Umbilical cord (tissue), 2 donors: ENCODE measurements around the gene IQGAP2. TPM values are rescaled to one million over a fixed set of nuclear protein-coding genes. Genes with fewer than 3 reads are reported as not detected.

Experiments used
- DNase-seq: peaks from one replicate; pipeline ENCODE4 v3.0.0-alpha.2; 2015; ENCODE audit warnings: low spot score
- total RNA-seq: library from RNA; depleted of rRNA; stranded (reverse); fragments of >200 nt; gene quantifications from one replicate; pipeline ENCODE4 v1.2.3, GENCODE V29; 2014; ENCODE audit warnings: low replicate concordance; ENCODE audit not compliant: insufficient read depth

IQGAP2 gene
- total RNA-seq, 1 donor from 2014 or later, result 32.3 TPM

- no peak for DNase-seq
Observed at GRCh38 chr5:76710991-76711390, 307.9 kb downstream of the IQGAP2 start.

- no peak for DNase-seq
Observed at GRCh38 chr5:76714751-76715485, 311.8 kb downstream of the IQGAP2 start.

- DNase-seq, result no peak
Observed at GRCh38 chr5:76715486-76715735, 312.3 kb downstream of the IQGAP2 start.

GRCh38 chr5:76715736-76716455, 312.8 kb downstream of the IQGAP2 start, which contains the start of gene F2R:
Gene F2R, plus strand, starts transcription at chr5:76716126. Its CDS starts 182 bp downstream, at chr5:76716308.
- DNase-seq, result peak; percentile 43

DNA sequence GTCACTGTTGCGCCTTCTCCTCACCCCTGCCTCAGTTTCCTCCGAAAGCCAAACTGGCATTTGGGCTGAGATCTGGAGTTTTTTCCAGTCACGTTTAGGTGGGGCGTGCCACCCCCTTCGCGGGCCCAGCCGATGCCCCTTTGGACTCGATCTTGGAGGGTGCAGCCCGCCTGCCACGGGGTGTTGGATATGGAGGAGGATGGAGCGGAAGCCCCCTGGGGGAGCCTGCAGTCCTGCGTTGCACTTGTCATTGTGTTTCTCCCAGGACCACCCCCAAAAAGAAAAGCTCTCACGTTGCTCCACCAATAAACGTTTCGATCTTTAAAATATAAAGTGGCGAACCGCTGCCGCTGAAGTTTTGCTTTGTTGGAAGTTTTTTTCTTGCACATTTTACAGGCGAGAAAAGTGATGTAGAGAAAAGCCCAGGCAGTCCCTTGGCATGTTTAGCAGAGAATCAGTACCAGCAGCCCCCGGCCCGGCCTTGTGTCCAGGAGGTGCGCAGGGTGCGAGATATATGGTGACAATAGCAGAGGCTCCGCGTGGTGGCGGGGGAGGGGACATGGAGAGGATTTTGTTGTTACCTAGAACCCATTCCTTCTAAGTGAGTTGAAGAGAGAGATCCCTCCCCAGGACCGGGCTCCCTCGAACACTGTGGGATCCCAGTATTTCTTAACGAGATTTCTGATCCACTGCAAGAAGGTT, 313.5 kb downstream of the IQGAP2 start:
- no peak for DNase-seq

DNA sequence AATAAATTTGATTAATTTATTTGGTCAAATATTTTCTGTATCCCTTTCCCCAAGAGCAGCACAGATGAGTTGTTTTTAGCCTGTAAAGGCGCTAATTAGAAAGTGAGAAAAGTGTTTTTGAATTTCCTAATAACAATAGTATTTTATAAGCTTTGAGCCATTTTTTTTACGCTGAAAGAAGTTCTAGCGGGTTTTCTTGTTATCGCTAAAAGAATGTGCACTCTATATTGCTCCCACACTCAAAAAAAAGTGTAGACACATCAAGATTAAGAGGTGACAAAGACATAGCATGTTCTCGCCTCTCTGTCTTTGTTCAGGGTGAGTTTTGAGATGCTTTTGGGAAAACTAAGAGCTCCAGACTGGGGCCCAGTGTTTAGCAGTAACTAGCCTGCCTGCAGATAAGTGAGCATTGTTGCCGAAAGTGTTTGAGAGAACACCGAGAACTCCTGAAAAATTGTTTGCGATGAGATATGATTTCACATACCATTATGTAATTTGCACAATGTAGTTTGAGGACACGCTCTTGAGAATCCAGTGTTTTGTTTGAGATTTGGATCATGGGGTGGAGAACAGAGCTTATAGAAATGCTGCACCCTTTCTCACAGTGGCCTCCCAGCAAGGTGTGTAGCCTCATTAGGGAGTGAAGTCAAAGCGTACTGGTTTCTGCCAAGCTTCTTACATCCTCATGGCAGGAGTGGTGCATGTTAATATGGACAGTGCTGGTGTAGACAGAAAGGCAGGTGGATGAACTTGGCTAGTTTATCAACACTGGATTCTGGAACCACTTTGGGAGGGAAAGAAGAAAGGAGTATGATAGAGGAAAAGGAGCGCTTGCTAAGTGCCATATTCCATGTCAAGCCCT, 314.4 kb downstream of the IQGAP2 start:
- no peak for DNase-seq

DNA sequence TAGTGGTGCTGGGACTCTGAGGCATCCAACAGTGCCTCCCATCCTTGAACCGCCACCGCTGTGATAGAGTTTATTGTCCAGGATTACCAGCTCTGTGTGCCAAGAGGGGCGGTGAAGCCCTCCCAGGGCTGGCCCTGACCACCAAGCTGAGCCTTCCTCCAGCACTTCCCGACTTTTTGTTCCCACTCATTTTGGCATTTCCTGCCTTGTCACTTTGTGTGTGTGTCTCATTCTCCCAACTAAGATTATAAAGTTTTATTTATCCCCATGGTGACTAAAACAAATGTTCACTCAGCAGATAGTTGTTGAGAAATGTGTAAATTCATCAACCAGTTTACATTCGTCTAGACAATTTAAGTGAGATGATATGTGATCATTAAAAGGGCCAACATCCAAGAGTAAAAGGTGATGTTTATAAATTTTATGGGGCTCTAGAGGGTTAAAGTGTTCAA, 315.3 kb downstream of the IQGAP2 start:
- DNase-seq, result no peak

DNA sequence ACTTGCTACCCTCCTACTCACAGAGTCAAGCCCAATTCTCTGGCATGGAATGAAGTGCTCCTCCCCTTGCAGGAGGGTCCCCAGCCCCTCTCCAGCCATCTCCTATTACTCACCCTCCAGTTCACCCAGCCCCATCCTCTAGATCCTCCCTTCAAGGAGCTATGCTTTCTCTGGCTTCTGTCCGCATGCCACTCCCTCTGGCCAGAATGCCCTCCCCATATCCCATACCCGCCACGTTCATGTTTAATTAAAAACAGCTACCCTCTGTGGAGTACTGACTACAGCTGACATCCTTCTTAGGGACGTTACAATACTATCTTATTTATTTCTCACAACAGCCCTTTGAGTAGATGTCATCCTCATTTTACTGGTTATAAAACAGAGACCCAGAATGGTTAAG, 315.8 kb downstream of the IQGAP2 start:
- DNase-seq, result no peak

DNA sequence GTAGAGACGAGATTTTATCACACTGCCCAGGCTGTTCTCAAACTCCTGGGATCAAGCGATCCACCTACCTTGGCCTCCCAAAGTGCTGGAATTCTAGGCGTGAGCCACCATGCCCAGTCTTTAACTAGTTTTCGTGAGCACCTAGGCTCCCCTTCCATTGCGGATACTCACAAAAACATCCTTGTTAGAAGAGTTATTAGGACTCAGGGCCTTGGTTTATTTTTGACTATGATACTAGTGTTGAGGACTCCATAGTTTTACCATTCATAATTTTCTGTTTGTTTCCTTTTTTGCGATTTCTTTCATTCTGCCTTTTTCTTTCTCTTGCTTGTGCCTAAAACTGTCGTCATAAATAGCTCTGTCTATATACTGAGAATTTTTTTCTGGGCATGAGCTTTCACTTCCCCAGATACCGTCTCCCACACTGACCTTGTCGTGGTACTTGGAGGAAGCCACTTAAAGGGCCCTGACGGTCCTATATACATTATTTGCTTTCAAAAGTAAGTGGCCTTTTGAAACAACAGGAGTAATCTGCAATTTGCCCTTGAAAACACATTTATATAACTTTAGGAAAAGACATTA, 318.0 kb downstream of the IQGAP2 start:
- DNase-seq, result peak; percentile 7

- DNase-seq, result no peak
Observed at GRCh38 chr5:76723266-76723665, 320.2 kb downstream of the IQGAP2 start.

DNA sequence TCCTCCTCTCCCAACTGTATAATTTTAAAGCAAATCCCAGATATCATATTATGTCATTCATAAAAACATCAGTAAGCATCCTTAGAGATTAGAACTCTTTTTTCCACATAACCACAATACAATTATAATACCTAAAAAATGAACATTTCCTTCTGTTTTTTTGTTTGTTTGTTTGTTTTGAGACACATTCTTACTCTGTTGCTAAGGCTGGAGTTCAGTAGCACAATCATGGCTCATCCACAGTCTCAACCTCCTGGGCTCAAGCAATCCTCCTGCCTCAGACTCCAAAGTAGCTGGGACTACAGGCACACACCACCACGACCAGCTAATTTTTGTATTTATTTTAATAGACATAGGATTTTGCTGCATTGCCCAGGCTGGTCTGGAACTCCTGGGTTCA, 320.8 kb downstream of the IQGAP2 start:
- no peak for DNase-seq

DNA sequence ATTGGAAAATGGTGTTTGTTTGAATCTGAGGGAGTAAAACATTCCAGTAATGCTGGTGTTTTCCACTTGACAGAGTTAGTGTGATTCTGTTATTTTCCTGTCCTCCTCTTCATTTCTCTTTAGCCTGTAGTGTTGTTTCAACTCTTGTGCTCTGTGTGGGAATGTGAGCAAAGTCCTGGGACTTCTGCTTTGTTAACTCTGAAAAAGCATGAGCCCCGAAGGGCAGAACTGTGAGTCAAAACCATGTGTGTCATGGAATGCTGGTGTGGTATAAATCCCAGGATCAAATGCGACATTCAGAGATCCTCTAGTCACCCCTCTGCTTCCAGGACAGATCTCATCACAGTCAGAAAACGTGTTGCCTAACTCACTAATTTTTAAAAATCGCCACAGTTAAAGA, 321.8 kb downstream of the IQGAP2 start:
- no peak for DNase-seq

DNA sequence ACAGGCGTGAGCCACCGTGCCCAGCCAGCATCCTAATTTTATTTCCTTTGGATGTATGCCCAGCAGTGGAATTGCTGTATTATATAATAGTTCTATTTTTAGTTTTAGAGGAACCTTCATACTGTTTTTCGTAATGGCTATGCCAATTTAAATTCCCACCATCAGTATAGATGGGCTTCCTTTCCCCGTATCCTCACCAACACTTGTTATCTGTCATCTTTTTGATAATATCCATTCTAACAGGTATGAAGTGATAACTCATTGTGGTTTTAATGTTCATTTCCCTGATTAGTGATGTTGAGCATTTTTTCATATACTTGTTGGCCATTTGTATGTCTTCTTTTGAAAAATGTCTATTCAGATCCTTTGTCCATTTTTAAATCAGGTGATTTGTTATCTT, 325.9 kb downstream of the IQGAP2 start:
- no peak for DNase-seq

- DNase-seq, result no peak
Observed at GRCh38 chr5:76729373-76730290, 326.5 kb downstream of the IQGAP2 start.

GRCh38 chr5:76732405-76733048, 329.4 kb downstream of the IQGAP2 start:
- DNase-seq, result no peak

DNA sequence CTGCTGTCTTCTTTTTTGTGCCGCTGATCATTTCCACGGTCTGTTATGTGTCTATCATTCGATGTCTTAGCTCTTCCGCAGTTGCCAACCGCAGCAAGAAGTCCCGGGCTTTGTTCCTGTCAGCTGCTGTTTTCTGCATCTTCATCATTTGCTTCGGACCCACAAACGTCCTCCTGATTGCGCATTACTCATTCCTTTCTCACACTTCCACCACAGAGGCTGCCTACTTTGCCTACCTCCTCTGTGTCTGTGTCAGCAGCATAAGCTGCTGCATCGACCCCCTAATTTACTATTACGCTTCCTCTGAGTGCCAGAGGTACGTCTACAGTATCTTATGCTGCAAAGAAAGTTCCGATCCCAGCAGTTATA, 329.9 kb downstream of the IQGAP2 start:
- DNase-seq, result no peak

DNA sequence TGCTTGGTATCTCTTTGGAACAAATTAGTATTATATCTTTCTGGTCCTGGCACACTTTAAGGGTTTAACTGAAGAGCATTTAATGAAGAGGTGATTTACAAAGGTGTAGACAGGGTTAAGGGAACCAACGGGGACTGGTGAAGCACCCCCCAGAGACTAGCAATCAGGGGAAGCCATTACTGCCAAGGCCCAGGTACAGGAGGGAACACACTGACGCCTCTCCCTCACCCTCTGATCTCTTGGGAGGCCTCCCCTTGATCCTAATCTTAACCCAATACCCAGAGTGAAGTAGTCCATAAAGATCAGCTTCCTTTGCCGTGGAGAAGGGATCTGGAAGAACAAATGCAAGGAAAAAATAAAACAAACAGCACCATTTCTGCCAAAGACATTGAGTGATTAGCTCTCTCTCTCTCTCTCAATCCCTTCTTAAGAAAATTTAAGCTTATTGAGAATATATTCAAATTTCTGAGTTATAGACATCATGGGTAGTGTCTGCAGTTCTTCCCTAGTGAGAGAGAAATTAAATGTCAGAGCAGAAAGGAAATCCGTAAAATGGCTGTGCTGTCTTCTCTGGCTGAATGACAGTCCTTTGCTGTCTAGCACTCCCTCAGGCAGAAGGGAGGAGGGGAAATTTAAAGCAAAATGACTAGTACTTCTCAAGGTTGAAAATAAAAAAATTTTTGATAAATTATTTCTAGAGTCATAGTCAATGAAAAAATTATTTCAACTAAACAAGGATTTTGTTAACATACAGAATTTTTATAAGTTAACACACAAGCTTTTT, 332.9 kb downstream of the IQGAP2 start:
- no peak for DNase-seq

- DNase-seq, result no peak
Observed at GRCh38 chr5:76736679-76737556, 333.8 kb downstream of the IQGAP2 start.
